Urothelium cell line (cell line): ENCODE results near the gene CASP10.

Experiments used
- DNase-seq: peaks from one replicate; pipeline ENCODE4 v3.0.0; 2011; ENCODE audit warnings: low spot score, mixed read lengths
- FAIRE-seq: peaks from 2 replicates; lab custom pipeline; 2011; peaks lifted over from hg19 to GRCh38; lab: Jason Lieb, UNC

The CASP10 gene

DNA sequence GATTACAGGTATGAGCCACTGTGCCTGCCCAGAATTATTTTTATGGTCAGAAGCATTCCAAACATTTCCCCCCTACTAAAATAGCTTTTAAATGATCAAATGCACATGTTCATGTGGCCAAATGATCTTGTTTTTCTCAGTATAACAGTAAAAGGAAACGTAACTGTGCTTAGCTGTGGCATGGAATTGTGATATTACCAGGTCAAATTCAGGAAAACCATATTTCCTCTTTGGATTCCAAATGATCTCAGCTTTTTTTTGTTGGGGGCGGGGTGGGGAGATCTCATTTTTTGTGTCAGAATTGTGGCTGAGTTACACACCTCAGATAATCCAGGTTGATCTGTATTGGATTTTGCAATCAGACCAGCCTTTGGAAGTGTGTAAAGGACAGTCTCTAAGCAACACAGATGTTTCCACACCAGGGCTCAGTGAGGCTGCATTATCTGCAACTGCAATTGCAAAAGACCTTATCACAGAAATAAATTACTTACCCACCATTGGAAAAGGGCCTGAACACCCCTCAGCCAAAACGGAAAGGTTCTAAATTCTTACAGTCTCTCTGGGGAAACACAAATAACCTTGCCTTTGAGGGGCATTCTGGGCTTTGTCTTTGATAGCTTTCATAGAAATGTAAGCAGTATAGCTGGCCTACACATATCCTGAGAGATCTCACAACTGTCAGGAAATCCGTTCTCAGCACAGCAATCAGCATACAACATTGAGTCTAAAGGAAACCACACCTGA is 8.4 kb downstream of the CASP10 start:
- no peak for FAIRE-seq
- DNase-seq, result no peak

DNA sequence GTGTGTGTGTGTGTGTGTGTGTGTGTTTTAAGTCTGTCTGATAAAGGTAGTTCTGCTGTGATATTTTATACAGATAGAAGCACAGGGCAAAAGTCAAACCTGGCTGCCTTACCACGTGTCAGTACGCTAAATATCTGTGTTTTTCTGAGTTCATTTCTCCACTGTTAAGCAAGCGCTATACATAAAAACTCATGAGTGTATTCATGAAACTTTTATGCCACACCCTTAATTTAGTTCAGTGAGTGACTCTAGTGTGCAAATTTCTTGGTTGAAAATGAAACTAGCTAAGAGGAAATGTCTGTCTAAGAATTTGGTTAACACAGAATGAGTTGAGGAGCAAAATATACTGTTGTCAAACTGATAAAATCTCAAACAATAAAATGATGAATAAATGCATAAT is 11.2 kb downstream of the CASP10 start:
- no peak for FAIRE-seq
- no peak for DNase-seq

DNA sequence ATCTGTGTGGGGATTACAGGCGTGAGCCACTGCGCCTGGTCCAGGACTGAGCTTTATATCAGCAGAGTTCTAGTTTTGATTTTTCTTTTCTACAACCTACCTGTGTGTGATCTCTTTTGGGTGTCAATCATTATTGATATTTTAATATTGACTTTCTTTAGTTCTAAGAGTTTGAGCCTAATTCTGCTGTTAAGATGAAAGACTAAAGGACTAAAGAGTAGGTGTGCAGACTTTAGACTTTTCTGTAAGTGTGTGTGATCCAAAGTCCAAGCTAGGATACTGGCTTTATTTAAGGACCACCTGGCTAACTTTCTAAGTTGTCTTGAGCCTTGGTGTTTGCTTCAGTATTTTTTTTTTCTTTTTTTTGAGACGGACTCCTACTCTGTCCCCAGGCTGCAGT is 12.4 kb downstream of the CASP10 start:
- FAIRE-seq, result no peak
- no peak for DNase-seq

DNA sequence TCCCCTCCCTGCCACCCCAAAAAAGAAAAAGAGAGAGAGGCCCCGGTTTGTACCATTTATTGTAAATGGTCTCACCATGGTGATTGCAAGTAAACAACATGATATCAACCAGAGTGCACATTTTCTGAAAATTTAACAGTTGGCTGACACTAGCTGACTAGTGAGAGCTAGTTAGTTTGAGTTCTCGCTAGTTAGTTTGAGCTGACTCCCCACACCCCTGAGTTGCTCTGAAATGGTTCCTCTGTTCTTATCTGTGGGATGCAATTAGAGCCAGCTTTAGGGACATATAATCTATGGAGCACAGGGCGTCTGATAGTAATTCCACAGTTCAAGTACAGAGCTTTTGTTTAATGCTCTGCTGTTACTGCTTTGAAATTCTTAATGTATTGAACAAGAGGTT is 13.1 kb downstream of the CASP10 start:
- FAIRE-seq (no peak), DNase-seq (no peak)

DNA sequence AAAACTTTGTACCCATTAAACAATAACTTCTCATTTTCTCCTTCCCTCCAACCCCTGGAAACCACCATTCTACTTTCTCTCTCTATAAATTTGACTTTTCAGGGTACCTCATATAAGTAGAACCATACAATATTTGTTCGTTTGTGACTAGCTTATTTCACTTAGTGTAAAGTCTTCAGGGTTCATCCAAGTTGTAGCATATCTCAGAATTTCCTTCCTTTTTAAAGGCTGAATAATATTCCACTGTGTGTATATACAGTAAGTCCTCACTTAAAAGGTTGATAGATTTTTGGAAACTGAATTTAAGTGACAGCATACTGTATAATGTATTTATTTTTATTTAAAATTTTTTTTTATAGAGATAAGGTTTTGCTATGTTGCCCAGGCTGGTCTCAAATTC is 13.9 kb downstream of the CASP10 start:
- FAIRE-seq, result no peak
- DNase-seq, result no peak

DNA sequence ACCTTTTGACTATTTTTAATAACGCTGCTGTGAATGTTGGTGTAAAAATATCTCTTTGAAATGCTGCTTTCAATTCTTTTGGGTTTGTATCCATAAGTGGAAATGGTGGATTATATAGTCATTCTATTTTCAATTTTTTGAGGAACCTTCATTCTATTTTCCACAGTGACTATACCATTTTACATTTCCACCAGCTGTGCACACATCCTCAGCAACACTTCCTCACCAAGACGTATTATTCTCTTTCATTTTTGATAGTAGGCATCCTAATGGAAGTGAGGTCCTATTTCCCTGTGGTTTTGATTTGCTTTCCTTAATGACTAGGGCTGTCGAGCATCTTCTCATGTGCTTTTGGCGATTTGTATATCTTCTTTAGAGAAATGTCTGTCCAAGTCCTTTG is 14.8 kb downstream of the CASP10 start:
- no peak for FAIRE-seq
- DNase-seq, result no peak

DNA sequence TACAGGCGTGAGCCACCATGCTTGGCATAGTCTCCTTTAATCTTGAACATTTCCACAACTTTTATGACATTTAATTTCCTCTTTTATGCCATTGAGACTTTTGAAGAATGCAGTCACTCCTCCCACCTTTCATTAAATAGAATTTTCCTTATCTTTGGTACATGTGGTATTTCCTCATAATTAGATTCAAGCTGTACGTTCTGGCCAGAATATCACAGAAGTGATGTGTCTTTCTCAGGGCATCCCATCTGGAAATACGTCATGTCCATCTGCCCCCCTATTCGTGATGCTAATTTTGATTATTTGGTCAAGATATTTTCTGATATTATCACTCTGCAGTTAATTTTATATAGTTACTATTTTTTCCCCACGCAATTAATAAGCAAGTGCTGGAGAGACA is 16.9 kb downstream of the CASP10 start:
- FAIRE-seq, result no peak
- no peak for DNase-seq

DNA sequence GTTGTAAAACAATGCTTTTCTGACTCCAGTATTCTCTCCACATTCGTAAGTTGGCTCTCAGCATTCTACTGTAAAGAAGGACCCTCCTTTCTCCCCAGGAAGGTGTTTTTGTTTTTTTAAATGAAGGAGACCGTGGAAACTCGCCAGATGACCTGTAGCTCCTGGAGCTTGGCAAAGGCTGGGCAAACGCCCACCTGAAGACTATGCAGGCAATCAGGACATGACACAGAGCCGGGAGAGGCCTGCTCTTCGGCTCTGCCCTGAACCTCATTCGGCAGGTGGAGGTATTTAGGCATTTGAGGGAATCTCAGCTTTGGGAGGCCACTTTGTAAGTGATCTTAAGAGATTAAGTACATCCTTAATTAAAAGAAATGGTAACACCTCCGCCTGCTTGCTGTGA is 17.4 kb downstream of the CASP10 start:
- no peak for DNase-seq
- no peak for FAIRE-seq

DNA sequence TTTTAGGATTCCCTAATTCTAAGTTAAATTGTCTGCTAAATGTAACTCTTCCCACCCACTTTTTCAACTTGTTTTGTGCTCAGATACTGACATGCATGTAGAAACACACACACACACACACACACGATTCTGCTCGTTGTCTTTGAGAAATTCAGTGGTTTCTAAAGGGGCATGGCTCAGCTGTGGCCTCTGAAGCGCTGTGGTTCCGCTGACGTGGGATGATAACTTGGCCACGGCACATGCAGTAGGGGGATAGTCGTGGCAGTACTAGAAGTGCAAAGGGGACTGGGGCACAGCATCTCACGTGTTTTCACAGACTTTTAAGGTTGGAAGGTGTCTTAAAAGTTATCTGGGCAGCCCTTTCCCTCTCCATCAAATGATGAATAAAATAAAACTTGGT is 18.4 kb downstream of the CASP10 start:
- no peak for FAIRE-seq
- DNase-seq, result no peak

DNA sequence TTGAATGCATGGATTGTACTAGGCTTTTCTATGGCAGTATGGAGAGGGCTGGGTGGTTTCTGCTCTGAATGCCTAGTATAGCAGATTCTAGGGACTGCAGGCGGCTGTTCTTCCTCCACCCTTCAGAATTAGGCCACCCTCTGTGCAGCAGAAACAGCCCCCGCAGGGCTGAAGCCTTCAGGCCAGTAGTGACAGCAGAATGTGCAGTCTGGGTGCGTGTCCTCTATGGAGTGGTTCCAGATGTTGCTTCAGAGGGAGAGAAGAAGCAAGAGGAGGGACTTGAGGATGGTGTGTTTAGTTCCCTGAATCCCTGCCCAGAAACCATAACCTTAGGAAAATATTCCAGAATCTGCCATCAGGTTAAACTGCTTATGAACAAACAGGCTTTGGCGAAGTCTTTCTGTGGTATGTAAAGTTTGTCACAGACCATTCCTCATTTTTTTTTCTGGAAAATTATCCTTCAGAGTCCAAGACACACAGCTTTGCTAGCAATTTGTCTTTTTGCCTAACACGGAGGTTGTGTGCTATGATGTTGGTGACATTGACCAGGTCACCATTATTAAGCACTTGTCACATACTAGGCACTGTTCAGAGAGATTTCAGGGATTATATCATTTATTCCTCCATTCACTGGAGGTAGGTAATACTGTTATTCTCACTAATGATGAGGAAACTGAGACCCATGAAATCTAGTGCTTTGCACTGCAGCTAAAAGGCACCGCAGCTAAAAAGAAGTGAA is 21.1 kb downstream of the CASP10 start:
- no peak for DNase-seq
- no peak for FAIRE-seq

DNA sequence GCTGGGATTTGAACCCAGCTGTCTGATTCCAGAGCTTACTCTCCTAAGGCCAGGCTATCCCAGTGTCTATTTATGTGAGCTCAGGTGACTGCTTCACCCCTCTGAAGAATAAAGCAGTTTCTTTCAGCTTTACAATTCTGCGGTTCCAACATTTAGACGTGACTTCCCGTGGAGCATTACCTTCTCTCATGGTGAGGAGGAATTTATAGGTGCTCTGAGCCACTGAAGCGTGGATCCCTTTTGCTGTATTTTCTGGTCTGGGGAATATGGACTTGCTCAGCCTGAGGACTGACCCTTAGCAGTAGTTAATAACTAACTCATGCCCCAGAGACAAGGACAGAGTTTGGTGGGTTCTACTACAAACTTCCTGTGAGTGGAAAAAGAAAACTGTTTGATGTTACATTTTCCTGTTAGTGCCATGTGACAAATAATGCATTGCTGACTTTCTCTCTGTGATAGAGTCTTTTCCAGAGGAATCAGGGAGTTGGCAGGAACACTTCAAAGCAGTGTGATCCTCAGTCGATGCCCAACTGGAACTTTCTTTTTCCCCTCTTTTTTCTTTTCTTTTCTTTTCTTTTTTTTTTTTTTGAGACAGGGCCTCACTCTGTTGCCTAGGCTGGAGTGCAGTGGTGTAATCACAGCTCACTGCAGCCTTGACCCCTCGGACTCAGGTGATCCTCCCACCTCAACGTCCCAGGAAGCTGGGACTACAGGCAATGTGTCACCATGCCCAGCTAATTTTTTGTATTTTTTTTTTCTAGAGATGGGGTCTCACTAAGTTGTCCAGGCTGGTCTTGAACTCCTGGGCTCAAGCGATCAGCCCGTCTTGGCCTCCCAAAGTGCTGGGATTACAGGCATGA is 21.9 kb downstream of the CASP10 start:
- FAIRE-seq (no peak), DNase-seq (no peak)

DNA sequence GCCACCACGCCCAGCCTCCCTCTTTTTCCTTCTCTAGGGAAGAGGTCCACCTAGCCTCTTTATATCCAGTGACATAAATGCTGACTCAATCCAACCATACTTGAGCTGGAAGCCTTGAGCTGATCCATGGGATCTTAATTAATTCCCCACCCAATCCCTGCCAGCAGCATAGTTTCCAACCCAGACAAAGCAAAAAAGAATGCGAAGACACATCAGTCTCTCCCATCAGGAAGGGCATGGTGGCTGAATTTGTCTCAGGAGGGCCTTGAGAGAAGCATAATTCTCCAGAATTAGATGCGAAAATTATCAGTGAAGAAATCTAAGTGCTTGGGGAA is 22.5 kb downstream of the CASP10 start:
- no peak for FAIRE-seq
- no peak for DNase-seq

DNA sequence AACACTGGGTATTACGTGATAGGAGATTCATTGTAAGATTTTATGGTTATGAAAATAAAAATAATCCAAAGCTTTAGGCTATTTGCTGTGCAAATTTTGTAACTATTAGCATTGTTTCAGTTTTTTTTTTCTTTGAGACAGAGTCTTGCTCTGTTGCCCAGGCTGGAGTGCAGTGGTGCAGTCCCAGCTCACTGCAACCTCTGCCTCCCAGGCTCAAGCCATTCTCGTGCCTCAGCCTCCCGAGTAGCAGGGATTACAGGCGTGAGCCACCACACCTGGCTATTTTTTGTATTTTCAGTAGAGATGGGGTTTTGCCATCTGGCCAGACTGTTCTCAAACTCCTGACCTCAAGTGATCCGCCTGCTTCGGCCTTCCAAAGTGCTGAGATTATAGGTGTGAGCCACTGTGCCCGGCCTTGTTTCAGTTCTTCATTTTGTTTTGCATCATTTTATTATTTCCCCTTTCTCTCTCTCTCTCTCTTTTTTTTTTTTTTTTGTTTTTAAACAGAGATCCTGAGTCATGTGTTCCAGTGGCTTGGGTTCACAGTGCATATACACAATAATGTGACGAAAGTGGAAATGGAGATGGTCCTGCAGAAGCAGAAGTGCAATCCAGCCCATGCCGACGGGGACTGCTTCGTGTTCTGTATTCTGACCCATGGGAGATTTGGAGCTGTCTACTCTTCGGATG is 25.8 kb downstream of the CASP10 start:
- DNase-seq, result no peak
- no peak for FAIRE-seq

DNA sequence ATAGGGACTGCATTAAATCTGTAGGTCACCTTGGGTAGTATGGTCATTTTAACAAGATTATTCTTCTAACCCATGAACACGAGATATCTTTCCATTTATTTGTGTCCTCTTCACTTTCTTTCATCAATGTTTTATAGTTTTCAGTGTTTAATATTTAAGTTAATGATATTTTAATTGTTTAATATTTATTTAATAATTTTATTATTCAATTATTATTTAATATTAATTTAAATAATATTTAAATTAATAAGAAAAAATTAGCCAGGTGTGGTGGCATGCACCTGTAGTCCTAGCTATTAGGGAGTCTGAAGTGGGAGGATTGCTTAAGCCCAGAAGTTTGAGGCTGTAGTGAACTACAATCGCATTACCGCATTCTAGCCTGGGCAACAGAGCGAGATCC is 33.0 kb downstream of the CASP10 start:
- no peak for DNase-seq
- no peak for FAIRE-seq

DNA sequence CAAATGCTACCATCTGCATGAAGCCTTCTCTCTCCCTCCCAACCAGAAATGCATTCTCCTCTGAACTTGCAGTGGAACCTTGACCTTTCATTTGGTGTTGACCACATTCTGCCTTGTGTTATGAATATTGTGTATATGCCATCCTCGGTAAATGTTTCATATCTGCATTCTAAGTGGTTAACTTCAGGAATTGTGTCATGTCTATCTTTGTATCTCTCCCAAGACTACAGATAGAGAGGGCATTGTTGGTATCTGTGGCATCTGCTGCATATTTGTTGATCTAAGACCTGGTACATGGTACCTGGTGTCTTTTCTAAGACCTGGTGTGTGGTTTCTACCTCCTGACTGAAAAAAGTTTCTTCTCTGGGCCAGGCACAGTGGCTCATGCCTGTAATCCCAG is 34.0 kb downstream of the CASP10 start:
- DNase-seq (no peak), FAIRE-seq (no peak)

DNA sequence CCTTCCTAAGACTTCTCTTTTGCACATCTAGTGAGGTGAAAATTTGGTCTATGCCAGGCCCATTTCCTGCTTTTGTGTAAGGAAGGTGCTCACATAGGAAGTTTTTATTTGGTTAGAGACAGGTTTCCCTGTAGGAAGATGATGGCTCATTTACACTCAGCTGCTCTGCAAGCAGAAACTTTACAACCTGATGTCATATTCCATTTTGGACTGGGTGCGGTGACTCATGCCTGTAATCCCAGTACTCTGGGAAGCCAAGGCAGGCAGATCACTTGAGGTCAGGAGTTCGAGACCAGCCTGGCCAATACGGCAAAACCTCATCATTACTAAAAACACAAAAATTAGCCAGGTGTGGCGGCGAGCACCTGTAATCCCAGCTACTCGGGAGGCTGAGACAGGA is 35.8 kb downstream of the CASP10 start:
- DNase-seq (no peak), FAIRE-seq (no peak)

DNA sequence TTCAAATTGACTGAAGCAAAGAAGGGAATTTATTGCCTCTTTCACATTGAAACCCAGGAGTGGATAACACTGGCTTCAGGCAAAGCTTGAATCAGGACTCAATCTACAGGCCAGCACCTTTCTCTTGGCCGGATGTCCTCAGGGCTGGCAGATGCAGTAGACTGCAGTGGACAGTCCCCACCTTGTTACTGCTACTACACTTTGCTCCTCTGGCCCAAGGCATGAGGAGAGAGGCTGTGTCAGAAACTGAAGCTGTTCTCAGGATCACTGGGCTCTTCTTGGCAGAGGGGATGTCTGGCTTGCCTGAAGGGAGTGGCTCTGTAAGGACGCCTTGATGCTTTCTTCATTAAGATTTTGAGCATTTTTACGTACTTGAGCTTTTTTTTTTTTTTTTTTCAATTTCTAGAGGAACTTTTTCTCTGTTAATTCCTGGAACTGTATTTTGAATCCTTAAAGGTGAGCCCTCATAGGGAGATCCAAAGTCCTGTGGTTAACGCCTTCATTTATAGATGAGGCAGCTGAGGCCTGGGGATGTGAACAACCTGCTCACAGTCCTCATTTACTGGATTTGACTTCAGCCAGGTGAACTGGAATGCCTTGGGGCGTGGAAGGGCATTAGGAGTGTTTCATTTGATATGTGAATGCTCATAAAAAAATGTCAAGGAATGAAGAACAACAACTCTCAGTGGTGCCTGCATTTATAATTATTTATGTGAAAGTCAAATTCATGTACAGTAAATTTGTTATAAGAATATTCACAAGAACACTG is 36.6 kb downstream of the CASP10 start:
- FAIRE-seq (no peak), DNase-seq (no peak)

DNA sequence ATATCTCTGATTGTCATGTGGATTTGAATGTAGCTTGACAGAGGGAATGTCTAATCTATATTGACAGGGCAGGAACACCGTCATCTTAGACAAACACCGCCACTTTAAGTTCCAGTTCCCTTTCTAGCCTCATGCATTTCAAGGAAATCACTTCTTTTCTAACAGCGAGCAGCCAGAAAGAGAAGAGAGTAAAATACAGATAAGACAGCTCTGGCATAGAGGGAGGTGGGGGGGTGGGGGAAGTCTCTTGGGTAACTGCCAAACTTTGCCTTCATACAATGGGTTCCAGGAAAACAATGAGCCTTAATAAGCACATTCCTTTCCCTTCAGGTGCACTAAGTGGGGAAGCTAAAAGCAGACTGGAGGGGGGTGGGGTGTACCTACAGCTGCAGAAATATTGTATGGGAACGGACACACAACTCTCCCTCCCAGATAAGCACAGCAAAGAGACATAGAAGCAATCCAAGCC is 37.2 kb downstream of the CASP10 start:
- DNase-seq, result peak; percentile 42
- FAIRE-seq, result no peak

DNA sequence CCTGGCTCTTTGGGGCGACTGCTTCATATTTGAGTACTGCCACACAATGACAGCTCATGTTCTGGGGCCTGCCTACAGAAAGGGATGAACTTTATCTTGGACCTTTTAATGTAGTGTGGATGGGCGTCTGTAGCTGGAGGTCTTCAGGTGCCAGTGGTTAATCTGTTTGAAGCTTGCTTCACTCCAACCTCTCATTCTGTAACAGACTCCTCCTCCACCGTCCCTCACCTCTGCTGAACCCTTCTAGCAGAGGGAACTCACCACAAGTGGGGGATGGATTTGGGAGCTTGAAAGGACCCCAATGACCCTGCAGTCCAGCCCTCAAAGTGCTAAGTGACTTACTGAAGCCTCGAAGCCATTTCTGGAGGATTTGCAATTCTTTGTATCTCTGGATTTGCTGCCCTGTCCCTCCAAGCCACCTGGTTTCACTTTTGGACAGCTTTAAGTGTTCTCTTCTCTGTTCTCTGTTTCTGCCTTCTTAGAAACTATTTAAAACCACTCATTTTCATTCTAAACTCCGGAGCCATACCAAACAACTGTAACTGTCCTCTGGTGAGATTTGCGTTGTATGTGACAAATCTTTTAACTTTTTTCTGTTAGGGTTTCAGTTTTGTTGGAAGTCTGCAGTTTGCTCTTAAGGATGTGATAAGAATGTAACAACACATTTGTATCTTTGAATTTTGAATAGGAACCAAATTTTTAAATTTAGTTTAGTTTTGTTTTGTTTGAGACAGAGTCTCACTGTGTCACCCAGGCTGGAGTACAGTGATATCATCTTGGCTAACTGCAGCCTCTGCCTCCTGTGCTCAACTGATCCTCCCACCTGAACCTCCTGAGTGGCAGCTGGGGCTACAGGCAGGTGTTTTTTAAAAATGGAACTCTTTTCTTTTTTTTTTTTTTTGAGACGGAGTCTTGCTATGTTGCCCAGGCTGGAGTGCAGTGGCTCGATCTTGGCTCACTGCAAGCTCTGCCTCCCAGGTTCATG is 40.4 kb downstream of the CASP10 start:
- DNase-seq, result no peak
- no peak for FAIRE-seq
